BJ (cell line): Measurements from ENCODE around the gene OMA1. TPM values are rescaled to one million over a fixed set of nuclear protein-coding genes. Genes with fewer than 3 reads are reported as not detected.

ENCODE experiments used
- CTCF ChIA-PET: fragments of 350-600 bp; formaldehyde crosslinking; extraction: SDS; loops from one replicate; lab custom pipeline; 2021; ENCODE audit warnings: antibody characterized with exemption, inconsistent platforms; lab: Yijun Ruan, JAX
- POLR2A ChIA-PET: fragments of 300-600 bp; sonication (Branson Sonifier 250); formaldehyde crosslinking; extraction: SDS; loops from one replicate; lab custom pipeline; 2021; ENCODE audit warnings: antibody characterized with exemption; lab: Charles Lee
- DNase-seq: peaks from one replicate; pipeline ENCODE4 v3.0.0-alpha.2; 2011; ENCODE audit warnings: low read depth
- H3K27me3 ChIP-seq: 2 replicates; pipeline ENCODE4 v1.6.0; 2011; ENCODE audit warnings: low read length; ENCODE audit not compliant: control insufficient read depth, insufficient read depth
- H3K36me3 ChIP-seq: 2 replicates; pipeline ENCODE4 v1.5.1; 2011; ENCODE audit warnings: low read length; ENCODE audit not compliant: control insufficient read depth, insufficient read depth
- H3K4me3 ChIP-seq: 2 replicates; pipeline ENCODE4 v1.5.1; 2011; ENCODE audit warnings: low read depth, mild to moderate bottlenecking, control low read depth, low read length
- CTCF ChIP-seq: IDR thresholded peaks from 2 replicates; pipeline ENCODE4 v1.5.1; 2011; ENCODE audit warnings: low read depth, mild to moderate bottlenecking, control low read depth, inconsistent platforms, low read length, moderate library complexity; ENCODE audit not compliant: insufficient read depth
- polyA minus RNA-seq: library from RNA; depleted of rRNA, polyadenylated mRNA; stranded (reverse); fragments of >200 nt; gene quantifications from 2 replicates; pipeline ENCODE4 v1.2.3, GENCODE V29; 2011; rRNA and poly(A)+ RNA removed
- polyA plus RNA-seq: library from polyadenylated mRNA; depleted of rRNA; stranded (reverse); fragments of >200 nt; gene quantifications from 2 replicates; pipeline ENCODE4 v1.2.3, GENCODE V29; 2011; rRNA removed

Gene OMA1
- polyA plus RNA-seq (8.4 and 15.4 TPM in 2 replicates), polyA minus RNA-seq (10.5 TPM in 2 replicates)

- DNase-seq = peak; percentile 76
- Histone ChIP-seq H3K4me3 (peak within 1 kb of the TSS; percentile 78), H3K27me3 (peaks cover 3% of the 10 kb centered on the region; the same call in 1 of the 2 replicates), H3K36me3 (no peaks in the 10 kb centered on the region)
- CTCF ChIA-PET = interaction anchor here (0.5 to 5.1 kb wide), 21 partner anchors 10 to 347 kb away, joined by 3 to 48 read pairs (median 3); partner anchors contain the start of gene MYSM1
- peak; percentile 99 for TF ChIP-seq CTCF
- POLR2A ChIA-PET = interaction anchor here (0.6 kb wide), 2 partner anchors 17 to 1209 kb away, joined by 4 to 11 read pairs; no protein-coding TSS in a partner anchor
These were observed at the start of gene OMA1 for GRCh38 chr1:58546520-58547308. Gene OMA1 (minus strand): TSS chr1:58546726. CDS start chr1:58539294, 7,432 bp downstream.

GRCh38 chr1:58594546-58594945 is 48.0 kb upstream of the OMA1 start:
- no peak for DNase-seq
- POLR2A ChIA-PET = no interaction called here
- no peaks in the 10 kb centered on the region for H3K27me3 ChIP-seq
- CTCF ChIA-PET = no interaction called here
- no peaks in the 10 kb centered on the region for H3K36me3 ChIP-seq
- H3K4me3 ChIP-seq = no peak overlapping the region
- no peak for TF ChIP-seq CTCF

GRCh38 chr1:58592522-58593134 is 46.1 kb upstream of the OMA1 start:
- no peak for TF ChIP-seq CTCF
- ChIA-PET POLR2A (no interaction called here), CTCF (interaction anchor here (0.9 to 2.0 kb wide), 3 partner anchors 8 to 14 kb away, joined by 3 to 4 read pairs (median 4); no protein-coding TSS in a partner anchor)
- DNase-seq = peak; percentile 52
- Histone ChIP-seq H3K4me3 (no peak overlapping the region), H3K36me3 (no peaks in the 10 kb centered on the region), H3K27me3 (no peaks in the 10 kb centered on the region)

GRCh38 chr1:58591806-58592205 is 45.3 kb upstream of the OMA1 start:
- ChIA-PET CTCF (interaction anchor here (0.9 to 2.0 kb wide), 3 partner anchors 8 to 15 kb away, joined by 3 to 4 read pairs (median 4); no protein-coding TSS in a partner anchor), POLR2A (no interaction called here)
- no peaks in the 10 kb centered on the region for H3K36me3 ChIP-seq
- TF ChIP-seq CTCF = no peak
- no peak overlapping the region for H3K4me3 ChIP-seq
- H3K27me3 ChIP-seq = no peaks in the 10 kb centered on the region
- DNase-seq = no peak

GRCh38 chr1:58590019-58590418 is 43.5 kb upstream of the OMA1 start:
- no peak overlapping the region for H3K4me3 ChIP-seq
- POLR2A ChIA-PET = interaction anchor here (1.2 kb wide), 1 partner anchor 28 kb away, joined by 4 read pairs; no protein-coding TSS in a partner anchor
- no peak for TF ChIP-seq CTCF
- CTCF ChIA-PET = no interaction called here
- no peaks in the 10 kb centered on the region for H3K36me3 ChIP-seq
- H3K27me3 ChIP-seq = no peaks in the 10 kb centered on the region
- DNase-seq = no peak
